Measurements from ENCODE around the gene SGSM1. TPM values are rescaled to one million over a fixed set of nuclear protein-coding genes. Genes with fewer than 3 reads are reported as not detected.

SGSM1 gene
- total RNA-seq, 1 donor from 2014 or later, result 6.8 TPM

GRCh38 chr22:24948356-24949202 is 142.6 kb downstream of the SGSM1 start:
- no peak for DNase-seq (ENCODE audit: low spot score)

DNA sequence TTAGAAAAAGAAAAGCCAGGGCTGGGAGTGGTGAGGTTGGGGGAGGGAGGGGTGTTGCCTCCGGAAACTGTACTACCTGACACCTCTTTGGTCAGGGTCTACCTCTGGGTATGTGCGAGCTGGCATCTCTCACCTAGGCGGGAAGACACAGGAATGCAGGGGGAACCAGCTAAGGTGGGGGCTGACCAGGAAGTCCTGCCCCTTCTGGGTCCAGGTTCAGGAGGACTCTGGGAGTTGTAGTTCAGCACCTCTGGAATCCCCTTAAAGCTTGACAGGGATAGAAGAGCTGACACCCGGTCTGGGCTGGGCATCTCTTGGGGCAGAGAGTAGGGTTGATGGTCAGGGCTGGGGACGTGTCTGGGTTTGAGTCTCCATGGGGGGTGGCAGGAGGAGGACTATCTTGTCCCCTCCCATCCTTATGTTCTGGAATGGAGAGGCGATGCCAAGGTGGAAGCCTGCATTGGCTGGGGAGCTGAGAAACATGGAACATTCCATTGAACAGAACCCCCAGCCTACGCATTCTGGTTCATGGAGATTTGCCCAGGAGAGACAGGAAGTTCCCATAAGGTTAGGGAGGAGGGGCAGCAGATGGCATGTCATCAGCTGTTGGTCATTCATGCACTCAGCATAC is 144.4 kb downstream of the SGSM1 start:
- DNase-seq (ENCODE audit: low spot score), result no peak

DNA sequence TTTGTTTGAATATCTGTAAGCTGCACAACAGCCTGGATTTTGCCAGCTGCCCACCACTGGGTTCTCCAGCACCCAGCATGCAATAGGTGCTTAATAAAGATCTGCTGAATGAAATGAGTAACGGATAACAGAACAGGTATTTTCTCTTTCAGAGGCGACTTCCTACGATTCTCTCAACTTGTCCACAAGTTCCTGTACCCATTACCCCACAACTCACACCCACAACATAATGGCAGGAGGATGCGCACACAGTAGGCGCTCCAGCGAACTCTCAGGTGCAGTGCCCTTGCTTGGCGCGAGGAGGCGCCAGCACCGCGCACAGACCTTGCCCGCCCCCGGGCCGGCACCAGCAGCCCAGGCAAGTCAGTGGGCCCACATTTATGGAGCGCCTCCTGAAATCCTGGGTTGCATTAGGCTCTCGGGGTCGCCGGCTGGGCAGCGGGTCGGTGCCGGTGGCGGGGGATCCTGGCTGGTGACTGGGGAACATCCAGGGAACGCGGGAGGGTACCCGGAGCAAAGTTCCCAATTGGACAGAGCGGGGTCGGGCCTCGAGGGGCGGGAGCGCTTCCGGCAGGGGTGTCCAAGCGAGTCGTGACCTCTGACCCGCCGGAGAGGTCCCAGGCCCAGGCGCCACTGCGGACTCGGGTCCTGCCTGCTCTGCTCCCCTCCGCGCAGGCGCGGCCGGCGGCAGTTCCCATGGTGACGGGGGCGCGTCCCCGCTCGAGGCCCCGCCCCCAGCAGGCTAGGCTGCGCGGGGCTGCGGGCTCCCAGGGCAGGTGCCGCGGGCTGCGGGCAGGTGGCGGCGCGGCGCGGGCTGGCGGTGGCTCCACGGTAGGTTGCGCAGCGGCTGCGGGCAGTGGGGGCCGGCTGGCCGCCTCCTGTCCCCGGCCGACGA is 146.2 kb downstream of the SGSM1 start, which contains the start of gene KIAA1671:
Gene KIAA1671 (plus strand): TSS at position 775 of the 895 bp plus-strand sequence. CDS start 75,284 bp downstream, outside the sequence.
- peak; percentile 88 for DNase-seq (ENCODE audit: low spot score)

GRCh38 chr22:24952837-24953383 is 146.9 kb downstream of the SGSM1 start:
- DNase-seq (ENCODE audit: low spot score), result no peak

GRCh38 chr22:24953384-24954113 is 147.5 kb downstream of the SGSM1 start:
- no peak for DNase-seq (ENCODE audit: low spot score)

DNA sequence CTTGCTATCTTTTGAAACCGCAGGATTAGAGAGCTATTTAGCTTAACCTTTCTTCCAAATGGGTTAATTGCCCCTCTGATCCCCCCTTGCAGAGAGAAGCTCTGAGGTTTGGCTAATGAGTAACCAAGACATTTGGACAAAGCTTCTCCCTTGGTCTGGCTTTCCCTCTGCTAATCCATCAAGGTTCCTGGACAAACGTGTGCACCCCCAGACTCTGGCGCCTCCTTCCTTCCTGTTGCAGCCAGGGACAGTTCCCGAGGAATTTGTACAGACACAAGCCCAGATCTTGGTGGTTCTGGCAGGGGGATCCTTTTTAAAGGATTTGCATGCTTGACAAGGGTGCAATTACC is 148.1 kb downstream of the SGSM1 start:
- no peak for DNase-seq (ENCODE audit: low spot score)

DNA sequence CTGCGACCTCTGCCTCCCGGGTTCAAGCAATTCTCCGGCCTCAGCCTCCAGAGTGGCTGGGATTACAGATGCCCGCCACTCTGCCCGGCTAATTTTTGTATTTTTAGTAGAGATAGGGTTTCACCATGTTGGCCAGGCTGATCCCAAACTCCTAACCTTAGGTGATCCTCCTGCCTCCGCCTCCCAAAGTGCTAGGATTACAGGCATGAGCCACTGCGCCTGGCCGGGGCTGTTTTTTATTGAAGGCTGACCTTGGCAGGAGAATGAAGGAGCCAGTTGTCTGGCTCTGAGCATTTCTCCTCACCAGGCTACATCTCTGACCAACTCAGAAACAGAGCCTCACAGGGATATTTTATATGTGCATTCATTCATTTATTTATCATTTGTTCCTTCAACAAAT is 148.8 kb downstream of the SGSM1 start:
- no peak for DNase-seq (ENCODE audit: low spot score)

DNA sequence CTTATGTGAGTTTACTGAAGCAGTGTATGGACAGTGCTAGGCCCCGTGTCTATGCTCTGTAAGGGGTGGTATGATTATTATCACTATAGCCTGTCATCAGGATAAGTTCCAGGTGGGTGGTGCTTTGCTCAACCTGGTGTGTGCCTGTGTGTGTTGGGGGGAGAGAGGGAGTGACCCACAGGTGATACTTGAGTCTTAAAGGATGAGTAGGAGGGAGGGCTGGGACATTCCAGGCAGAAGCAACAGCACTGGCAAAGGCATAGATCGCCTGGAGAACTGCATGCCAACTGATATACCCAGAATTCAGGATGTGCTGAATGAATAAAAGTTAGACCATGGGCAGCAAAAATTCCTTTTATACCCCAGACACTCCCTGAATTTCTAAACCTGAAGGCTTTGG is 151.0 kb downstream of the SGSM1 start:
- no peak for DNase-seq (ENCODE audit: low spot score)

DNA sequence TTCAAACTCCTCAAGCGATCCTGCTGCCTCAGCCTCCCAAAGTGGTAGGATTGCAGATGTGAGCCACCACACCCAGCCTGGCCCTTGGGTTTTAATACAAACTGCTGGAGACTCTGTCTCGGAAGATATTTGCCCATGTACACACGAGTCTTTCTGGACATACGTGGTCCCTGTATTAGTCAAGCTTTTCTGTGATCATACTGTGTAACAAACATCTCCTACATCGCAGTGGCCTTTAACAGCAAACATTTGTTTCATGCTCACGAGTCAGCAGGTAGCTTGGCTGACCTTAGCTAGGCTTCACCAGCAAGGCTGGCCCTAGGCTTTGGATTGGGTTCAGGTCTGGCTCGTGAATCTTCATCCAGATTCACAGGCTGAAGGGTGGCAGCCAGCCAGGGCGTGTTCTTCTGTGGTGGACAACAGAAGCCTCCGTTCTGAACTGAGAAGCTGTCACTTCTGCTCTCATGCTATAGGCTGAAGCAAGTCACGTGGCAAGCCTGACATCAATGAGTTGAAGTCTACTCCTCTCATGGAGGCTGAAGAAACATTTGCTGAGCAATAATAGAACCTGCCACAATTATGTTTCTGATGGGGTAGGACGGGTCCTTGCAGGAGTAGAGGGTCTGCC is 155.3 kb downstream of the SGSM1 start:
- no peak for DNase-seq (ENCODE audit: low spot score)

DNA sequence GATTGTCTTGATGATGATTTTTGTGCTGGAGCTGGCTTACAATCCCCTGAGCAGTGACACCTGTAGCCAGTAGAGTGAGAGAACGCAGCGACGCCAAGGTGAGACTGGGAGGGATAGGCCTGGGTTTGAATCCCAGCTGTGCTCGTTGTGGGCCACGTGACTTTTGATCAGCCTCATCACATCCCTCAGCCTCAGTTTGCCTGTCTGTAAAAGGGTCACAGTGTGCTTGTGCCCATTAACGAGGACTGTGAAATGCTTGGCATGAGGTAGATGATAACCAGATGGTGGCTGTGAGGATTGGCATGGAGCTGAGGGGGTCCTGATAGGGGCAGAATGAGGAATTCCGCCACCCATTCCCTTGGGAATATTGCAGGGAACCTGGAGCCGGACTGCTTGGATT is 156.1 kb downstream of the SGSM1 start:
- DNase-seq (ENCODE audit: low spot score), result no peak

DNA sequence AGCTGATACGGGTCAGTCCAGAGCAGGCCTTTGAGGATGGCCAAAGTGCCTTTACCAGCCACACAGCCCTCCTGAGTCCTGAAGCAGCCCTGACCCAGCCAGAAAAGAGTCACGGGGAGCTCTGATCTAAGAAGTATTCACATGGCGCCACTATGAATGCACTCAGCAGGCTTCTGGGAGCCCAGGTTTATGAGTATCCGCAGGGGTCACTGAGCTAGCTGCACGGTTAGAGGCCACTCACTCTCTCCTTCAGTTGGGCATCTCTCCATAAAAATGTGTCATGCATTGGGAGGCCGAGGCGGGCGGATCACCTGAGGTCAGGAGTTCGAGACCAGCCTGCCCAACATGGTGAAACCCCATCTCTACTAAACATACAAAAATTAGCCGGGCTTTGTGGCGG is 156.8 kb downstream of the SGSM1 start:
- no peak for DNase-seq (ENCODE audit: low spot score)

- no peak for DNase-seq (ENCODE audit: low spot score)
Measured at GRCh38 chr22:24964441-24964840, 158.4 kb downstream of the SGSM1 start.

- DNase-seq (ENCODE audit: low spot score), result peak; percentile 84
Measured at GRCh38 chr22:24965822-24966626, 160.0 kb downstream of the SGSM1 start.

GRCh38 chr22:24968066-24968561 is 162.1 kb downstream of the SGSM1 start:
- DNase-seq (ENCODE audit: low spot score), result no peak

DNA sequence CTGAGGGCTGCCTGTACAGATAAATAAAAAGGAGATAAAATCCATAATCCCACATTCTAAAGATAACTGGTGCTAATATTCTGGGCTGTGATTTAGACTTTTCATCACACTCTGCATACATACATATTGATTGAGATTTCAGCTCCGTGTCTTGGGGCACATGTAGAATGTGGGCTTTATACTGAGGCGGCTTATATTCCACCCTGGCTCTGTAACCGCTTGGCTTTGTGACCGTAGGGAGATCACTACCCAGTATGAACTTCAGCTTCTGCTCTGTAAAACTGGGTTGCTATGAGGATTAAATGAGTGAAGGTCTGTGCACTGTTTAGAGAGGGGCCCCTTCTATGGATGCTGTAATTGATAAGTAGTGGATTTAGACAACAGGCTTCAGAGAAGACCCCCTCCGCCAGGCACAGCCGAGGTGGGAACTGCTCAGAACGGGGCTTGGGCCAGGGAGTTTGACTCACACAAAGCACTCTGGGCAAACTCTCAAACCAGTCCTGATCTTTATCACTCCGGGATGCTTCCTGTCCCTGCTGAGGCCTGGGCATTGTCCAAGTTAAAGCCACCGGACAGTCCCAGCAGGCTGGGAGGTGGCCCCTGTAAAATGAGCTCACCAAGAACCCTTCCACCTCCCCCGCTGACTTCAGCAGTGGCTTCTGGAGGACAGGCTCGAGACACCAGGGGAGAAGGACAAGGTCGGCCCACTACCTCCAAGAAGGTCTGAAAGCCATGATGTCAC is 163.7 kb downstream of the SGSM1 start:
- DNase-seq (ENCODE audit: low spot score), result peak; percentile 51

GRCh38 chr22:24972369-24972768 is 166.4 kb downstream of the SGSM1 start:
- no peak for DNase-seq (ENCODE audit: low spot score)

- peak; percentile 79 for DNase-seq (ENCODE audit: low spot score)
Measured at GRCh38 chr22:24973872-24974271, 167.9 kb downstream of the SGSM1 start.

- DNase-seq (ENCODE audit: low spot score), result no peak
Measured at GRCh38 chr22:24975125-24975640, 169.2 kb downstream of the SGSM1 start.

All from mucosa of gallbladder (tissue), 1 donor.